Mesenteric fat pad (tissue), 1 donor: ENCODE measurements around the gene THSD1. TPM values are rescaled to one million over a fixed set of nuclear protein-coding genes. Genes with fewer than 3 reads are reported as not detected.

Experiments used
- DNase-seq: peaks from one replicate; pipeline ENCODE4 v3.0.0-alpha.2; 2020; ENCODE audit warnings: low spot score
- long read RNA-seq: library from polyadenylated mRNA; unstranded; transcript quantifications from one replicate; pipeline ENCODE4 v2.0.0, GENCODE V29; 2020
- total RNA-seq: library from RNA; stranded (reverse); fragmentation: NEBNext Ultra II Directional; extraction: Animal tissue kit (Norgen Biotek cat#: 25700); gene quantifications from one replicate; pipeline ENCODE4 v1.2.1, GENCODE V29; 2021
- donor health status: DM: yes; HTN: yes; CAD: no.

THSD1 gene
- 6.7 TPM for total RNA-seq
- long read RNA-seq, transcript THSD1-202 (4 exons, 3,189 nt) = major isoform, 22 of 59 reads
- long read RNA-seq, transcript THSD1-201 (5 exons, 2,962 nt) = minor isoform, 15 of 59 reads
- long read RNA-seq, partial matches to known transcripts = 7 of 59 reads
- long read RNA-seq, other reads (novel, unspliced or antisense) = 15 of 59 reads

GRCh38 chr13:52405767-52406494, at the start of gene THSD1:
Gene THSD1 (minus strand): TSS chr13:52406172. CDS start chr13:52402600, 3,572 bp downstream.
- peak; percentile 92 for DNase-seq

GRCh38 chr13:52455677-52456041, 49.7 kb upstream of the THSD1 start:
- peak; percentile 91 for DNase-seq

- DNase-seq = peak; percentile 96
Observed at GRCh38 chr13:52454820-52455676, 49.1 kb upstream of the THSD1 start, which contains the start of gene CKAP2. Gene CKAP2 (plus strand): TSS chr13:52455478. CDS start chr13:52455557, 79 bp downstream.

- DNase-seq = no peak
Observed at GRCh38 chr13:52454459-52454819, 48.5 kb upstream of the THSD1 start.

- no peak for DNase-seq
Observed at GRCh38 chr13:52452470-52452869, 46.5 kb upstream of the THSD1 start.

GRCh38 chr13:52451135-52451804, 45.3 kb upstream of the THSD1 start:
- DNase-seq = no peak

GRCh38 chr13:52450793-52451116, 44.8 kb upstream of the THSD1 start:
- no peak for DNase-seq

GRCh38 chr13:52450012-52450792, 44.2 kb upstream of the THSD1 start, which contains the start of gene VPS36:
Gene VPS36 (minus strand): TSS chr13:52450634. CDS start chr13:52450594, 40 bp downstream.
- peak; percentile 99 for DNase-seq

- no peak for DNase-seq
Observed at GRCh38 chr13:52449331-52450011, 43.5 kb upstream of the THSD1 start.

GRCh38 chr13:52447815-52448552, 42.0 kb upstream of the THSD1 start:
- no peak for DNase-seq

GRCh38 chr13:52447354-52447753, 41.4 kb upstream of the THSD1 start:
- no peak for DNase-seq

- DNase-seq = no peak
Observed at GRCh38 chr13:52446265-52446664, 40.3 kb upstream of the THSD1 start.

- DNase-seq = no peak
Observed at GRCh38 chr13:52432456-52432855, 26.5 kb upstream of the THSD1 start.

- no peak for DNase-seq
Observed at GRCh38 chr13:52428295-52428694, 22.3 kb upstream of the THSD1 start.

- no peak for DNase-seq
Observed at GRCh38 chr13:52421216-52421615, 15.2 kb upstream of the THSD1 start.

- DNase-seq = no peak
Observed at GRCh38 chr13:52419080-52419479, 13.1 kb upstream of the THSD1 start.

GRCh38 chr13:52414963-52415362, 9.0 kb upstream of the THSD1 start:
- DNase-seq = no peak

- no peak for DNase-seq
Observed at GRCh38 chr13:52414051-52414450, 8.1 kb upstream of the THSD1 start.

- no peak for DNase-seq
Observed at GRCh38 chr13:52412128-52412527, 6.2 kb upstream of the THSD1 start.
